ENCODE measurements around the gene MLLT3.

MLLT3 gene

DNA sequence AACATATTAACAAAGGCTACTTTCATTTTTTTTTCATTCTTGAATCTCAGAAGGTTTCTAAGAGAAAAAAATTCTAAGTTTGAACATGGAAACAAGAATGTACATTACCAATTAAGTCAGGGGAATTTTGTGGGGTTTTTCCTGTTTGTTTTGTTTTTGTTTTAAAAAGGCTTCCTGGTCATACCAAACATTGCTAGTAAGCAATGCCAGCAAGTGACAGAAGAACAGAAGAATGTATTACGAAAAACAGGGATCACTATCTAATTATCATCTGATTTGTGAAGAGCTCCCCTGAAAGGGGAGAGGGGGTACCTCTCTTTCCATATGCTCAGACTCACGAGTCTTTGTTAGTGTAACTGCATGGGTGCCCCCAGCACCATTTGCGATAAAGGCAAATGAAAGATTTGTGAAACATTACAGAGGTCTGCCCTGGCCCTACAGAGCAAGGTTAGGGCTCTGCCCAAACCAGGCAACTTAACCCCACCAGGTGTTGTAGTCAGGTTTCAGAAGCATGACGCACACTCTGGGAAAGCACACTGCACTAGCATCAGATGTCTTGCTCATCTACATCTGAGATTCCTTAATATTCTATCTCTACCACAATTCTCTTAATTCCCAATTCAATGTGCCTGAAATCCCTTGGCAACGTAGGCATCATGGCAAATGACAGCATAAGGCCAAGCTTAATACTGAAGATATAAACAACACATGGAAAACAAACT is 268.2 kb downstream of the MLLT3 start:
- DNase-seq (ENCODE audit: low read depth in 2 of 2, low spot score in 1 of 2), result no peak

DNA sequence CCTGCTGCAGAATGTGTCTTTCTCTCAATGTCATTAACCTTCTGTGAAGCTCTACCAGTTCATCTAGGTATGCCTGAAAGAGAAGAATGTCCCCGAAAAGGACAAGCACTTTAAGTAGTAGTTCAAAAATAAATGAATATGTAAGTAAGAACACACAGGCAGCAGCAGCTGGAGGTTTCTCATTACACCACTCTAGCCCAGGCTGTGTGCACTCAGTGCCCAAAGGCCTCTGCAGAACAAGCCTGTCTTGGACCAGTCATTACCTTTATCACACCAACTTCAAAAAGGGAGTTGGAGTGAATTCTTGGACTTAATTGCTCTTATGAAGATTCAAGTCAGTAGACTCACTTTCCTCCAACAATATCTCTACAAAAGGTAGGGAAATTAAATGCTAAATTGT is 268.8 kb downstream of the MLLT3 start:
- DNase-seq (ENCODE audit: low read depth in 2 of 2, low spot score in 1 of 2), result no peak

DNA sequence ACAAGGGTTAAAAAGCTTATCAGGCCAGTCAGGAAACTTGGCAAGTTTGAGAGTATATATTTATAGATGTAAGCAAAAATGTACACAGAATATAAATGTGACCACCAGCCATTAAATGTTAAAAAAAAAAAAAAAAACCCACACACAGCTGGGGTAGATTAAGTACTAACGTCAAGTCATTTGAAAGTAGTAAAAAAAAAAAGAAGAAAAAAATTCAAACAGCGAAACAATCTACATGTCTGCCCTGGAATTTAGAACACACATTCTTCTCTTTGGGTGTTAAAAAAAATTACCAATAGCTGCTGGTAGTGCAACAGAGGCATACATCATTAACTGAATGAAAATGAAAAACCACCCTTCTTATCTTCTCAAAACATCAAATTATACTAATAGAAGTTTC is 269.7 kb downstream of the MLLT3 start:
- no peak for DNase-seq (ENCODE audit: low read depth in 2 of 2, low spot score in 1 of 2)

DNA sequence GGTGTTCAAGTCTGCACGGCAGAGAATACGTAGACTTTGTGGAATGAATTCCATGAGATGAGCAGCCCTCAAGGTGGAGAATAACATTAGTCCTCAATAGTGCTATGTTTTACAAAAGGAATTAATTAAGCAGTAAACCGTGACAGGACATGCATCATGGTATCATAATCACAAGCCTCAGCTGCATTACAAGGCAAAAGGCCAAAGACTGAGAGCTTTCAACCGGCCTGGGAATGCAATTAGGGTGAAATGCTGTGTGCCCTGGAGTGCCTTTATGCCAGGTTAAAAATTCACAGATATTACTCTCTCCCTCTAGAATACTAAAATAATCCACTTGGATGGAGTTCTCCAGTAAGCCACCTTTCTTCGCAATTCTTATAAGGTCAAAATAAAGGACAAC is 270.6 kb downstream of the MLLT3 start:
- no peak for DNase-seq (ENCODE audit: low read depth in 2 of 2, low spot score in 1 of 2)

DNA sequence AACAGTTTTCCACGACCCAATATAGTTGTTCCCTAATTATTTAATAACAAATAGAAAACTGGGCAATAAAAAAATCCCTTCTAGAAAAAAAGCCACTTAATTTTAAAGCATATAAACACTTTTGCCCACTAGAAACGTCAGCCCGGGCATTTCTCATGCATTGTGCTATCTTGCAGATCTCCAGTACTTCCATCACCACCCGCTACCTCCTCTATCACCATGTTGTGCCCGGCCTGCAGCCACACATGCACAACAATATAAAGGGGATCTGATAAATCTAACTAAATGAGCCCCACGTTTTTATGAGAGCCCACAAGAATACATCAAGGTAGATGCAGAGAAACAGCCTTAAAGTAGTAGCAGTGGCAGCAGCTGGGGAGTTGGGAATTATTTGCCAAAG is 272.7 kb downstream of the MLLT3 start:
- no peak for DNase-seq (ENCODE audit: low read depth in 2 of 2, low spot score in 1 of 2)

DNA sequence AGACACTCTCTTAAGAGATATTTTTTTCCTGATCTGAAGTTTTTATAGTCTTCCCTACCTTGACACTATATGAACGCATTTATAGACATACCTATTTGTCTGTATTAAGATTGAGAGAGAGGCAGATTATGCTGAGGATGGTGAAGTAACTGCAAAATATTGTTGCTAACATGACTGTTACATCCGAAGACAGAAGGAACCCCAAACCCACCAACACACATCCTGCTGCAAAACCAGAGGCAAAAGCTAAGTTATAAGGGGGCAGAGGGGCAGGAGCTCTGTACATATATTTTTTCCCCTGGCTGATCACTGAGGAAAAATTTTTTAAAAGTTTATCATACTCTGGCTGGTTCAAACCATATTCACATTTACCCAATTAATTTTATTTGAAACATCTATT is 279.0 kb downstream of the MLLT3 start:
- no peak for DNase-seq (ENCODE audit: low read depth in 2 of 2, low spot score in 1 of 2)

DNA sequence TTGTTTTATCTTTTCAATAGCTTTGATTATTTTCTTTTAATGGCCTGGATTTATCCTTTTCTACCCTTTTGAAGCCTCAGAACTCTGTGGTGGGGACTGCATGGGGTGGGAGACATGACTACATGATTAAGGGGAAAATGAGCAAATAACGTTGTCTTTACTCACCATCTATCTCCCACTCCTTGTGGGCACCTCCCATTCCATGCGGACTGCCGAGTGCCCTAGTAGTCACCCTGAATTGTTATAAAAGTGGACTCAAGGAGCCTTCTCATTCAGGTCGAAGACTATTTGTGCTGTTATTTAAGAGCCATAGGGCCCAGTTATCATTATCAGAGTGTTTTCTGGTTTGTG is 281.8 kb downstream of the MLLT3 start:
- no peak for DNase-seq (ENCODE audit: low read depth in 2 of 2, low spot score in 1 of 2)

DNA sequence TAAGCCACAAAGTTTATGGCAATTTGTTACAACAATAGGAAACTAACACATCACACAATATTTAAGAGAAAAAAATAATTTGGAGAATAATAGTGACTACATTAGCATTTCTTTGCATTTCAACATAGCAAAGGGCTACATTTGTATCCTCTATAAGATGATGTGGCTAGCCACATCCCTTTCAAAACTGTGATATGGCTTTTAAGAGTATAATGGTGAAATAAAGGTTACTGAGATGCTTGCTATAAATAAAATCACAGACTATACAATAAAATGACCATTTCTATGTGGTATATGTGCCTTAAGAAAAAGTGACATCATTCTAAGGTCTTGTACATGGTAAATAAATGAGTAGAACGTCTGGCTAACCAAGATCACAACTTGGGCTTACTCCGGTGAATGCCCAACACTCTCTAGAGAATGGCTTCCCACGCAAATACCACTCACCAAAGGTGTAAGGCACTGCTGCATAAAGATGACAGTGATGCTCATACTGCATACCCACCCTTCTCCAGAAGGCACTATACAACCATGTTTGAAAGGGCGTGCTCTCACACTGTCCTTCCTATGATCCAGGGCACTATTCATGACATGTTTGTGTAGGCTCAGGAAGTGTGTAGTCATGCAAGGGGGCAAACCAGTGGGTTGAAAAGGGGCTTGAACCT is 286.5 kb downstream of the MLLT3 start:
- no peak for DNase-seq (ENCODE audit: low read depth in 2 of 2, low spot score in 1 of 2)

DNA sequence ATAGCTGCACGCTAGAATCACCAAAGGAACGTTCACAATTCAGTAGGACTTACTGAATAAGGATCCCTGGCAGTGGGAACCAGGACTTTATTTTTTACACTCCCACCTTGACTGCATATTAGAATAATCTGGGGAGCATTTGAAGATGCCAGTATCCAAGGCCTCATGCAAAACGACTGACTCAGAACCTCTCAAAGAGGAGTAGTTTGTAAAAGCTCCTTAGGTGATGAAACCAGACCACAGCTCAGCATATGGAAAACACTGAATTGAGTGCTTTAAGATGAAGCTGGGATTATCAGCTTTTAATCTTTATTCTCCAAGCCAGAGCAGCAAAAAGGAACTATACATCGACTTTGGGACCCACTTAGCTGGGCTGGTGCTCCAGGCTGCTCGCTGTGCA is 288.3 kb downstream of the MLLT3 start:
- DNase-seq (ENCODE audit: low read depth in 2 of 2, low spot score in 1 of 2), result no peak

DNA sequence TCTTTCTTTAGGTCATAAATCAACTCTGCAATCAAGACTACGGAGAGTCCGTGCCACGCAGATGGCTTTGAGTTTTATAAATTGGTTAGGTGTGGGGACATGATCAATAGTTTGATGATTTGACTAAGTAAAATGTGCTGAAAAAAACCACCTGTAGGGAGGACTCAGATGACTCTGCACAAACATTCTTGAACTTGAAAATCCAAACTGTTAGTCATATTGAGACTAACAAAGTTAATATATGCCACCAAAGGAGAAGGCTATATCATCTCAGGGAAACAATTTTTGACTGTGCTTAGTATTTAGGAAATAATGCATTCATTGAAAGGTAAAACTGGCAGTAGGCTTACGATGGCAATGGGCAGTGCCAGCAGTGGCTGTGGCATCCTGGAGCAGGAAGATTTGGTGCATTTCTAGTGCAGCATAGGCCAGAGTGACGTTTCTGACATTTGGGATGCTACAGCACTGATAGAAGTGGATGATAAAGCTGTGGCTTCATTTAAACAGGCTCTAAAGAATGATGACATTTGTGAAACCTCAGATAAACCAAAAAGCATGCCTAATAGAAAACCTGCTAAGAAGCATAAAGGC is 291.1 kb downstream of the MLLT3 start:
- DNase-seq (ENCODE audit: low read depth in 2 of 2, low spot score in 1 of 2), result no peak

DNA sequence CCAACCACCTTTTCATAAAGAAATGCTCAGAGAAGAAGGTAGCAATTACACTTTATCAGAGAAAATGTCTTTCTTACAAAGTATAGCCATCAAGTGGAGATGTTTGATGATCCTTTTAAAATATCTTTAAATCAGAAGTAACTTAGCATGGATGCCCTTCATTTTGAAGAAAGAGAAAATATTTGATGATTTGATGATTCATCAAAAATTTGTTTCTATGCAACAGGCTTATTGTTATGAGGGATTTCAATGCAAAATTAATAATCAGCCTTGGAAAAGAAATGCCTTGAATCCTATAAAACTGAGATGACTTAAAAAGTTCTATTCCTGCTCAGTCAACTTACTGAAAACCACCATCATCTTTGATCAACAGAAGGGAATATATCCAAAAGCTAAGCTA is 291.6 kb downstream of the MLLT3 start:
- no peak for DNase-seq (ENCODE audit: low read depth in 2 of 2, low spot score in 1 of 2)

DNA sequence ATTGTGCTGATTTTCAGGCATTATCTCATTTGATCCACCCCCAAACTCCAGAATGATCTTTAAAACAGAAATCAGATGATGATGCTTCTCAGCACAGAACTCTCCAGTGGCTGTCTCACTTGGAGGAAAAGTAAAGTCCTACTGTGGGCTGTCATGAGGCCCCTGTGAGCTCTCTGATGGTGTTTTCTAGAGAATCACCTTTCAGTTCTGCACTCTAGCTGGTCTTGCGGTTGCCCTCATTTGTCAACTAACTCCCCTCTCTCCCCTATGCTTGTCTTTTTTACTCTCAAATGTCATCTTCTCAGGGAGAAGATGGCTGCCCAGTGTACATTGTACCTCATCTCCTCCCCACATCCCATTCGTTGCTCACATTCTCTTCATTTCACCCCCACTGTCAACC is 295.8 kb downstream of the MLLT3 start:
- no peak for DNase-seq (ENCODE audit: low read depth in 2 of 2, low spot score in 1 of 2)

DNA sequence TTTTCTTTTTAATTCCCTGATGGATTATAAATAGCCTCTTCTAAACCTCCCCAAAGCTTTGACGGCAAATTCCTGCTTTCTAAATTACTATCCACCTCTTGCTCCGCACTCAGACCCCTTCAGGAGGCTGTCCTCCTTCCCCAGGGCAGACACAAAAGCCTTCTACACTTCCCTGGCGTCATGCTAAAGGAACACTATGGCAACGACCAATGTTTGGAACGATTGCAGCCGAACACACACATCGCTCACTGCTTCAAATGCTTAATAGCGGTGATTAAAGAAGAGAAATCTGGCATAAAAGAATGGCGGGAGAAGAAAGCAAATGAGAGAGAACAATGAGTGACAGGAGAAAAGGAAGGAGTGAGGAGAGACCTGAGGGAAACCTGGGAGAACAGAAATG is 297.3 kb downstream of the MLLT3 start:
- DNase-seq (ENCODE audit: low read depth in 2 of 2, low spot score in 1 of 2), result no peak

DNA sequence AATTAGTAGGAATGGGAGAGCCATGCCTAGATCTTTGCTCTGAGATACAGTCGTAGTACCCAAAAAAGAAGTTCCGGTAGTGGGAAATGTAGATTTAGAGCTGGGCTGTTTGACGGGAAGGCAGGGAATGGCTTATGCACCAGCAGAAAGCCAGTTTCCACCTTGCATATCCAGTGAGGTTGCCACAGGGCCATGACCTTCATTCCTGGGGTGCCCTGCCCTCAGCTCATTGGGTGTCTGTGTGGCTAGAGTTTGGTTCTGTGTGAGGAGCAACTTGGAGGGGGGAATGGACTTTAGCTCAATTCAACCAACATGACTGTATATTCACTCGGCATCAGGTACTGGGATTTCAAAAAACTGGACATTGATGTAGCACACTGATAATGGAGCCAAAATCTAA is 300.1 kb downstream of the MLLT3 start:
- DNase-seq (ENCODE audit: low read depth in 2 of 2, low spot score in 1 of 2), result no peak

DNA sequence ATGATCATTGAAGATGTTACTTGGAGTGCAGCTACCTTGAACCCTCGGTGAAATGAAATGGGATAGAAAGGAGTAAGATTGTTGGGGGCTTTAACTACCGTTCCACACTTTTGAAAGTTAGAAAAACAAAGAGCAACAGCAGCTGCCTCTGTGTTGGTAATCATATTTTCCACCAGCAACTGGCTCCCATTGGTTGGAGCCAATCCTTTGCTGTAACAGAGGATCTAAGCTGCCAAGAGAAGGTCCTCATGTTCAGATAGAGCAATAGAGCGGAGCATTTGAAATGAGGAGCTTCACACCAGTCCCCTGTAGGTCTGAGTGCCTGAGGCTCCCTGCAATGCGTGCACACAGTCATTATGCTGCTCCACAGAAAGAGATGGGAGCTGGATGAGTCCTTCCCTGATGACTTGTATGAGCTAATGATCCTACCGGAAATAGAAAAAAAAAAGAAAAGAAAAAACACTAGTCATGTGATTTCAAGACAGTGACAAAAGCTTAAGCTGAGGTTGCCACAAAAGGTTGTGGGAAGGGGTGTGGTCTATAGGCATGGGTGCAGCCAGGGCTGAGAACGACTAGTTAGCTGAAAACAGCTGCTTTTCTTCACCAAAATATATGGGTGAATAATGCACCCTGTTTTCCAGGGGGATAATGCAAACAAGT is 300.7 kb downstream of the MLLT3 start:
- peak in 1 of 2 donors; percentile 16 for DNase-seq (ENCODE audit: low read depth in 2 of 2, low spot score in 1 of 2)

DNA sequence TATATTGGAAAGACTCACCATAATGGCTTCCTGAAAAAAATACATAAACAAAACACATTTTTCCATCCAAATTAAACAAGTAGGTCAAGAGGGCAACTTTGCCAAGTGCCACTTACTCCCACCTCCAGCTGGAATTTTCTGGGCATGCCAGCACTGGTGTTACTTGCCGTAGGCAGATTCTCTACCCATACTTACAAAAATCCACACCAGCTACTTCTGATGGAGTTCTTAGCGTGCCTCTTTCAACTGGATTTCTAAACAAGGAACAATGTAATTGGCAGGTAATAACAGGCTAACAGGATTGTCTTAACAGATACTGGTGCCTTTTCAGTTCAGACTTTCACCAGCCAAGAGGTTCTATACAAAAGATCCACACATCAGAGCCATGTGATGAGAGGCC is 301.4 kb downstream of the MLLT3 start:
- no peak for DNase-seq (ENCODE audit: low read depth in 2 of 2, low spot score in 1 of 2)

DNA sequence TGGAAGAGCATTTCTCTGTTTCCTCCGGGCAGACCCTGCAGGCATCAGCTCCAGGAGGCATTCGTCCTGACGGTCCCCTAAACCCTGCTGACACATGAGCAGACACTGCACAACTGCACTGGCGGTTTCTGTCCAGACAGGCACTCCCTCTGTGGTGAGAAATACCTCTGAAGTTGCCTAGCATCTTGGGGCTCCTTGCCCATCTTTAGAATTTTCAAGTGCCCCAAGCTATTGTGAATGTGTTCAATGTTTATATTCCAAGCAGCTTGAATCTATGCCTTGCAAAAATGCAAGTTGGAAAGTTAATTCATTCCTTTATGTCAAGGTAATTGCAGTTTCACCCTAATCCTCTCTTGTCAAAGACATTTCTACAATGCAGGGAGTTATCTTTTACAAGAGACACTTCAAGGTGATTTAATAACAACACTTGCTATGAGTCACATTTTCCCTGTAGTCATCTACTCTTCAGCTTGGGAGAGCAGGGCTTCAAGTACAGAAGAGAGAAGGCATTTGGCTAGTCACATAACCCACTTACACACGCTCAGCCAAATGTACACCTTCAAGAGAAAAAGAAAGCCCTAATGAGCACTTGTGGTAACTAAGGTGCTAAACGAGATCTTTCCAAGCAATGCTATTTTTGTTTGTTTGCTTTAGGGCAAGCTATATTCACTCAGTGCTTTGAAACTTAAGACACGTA is 302.5 kb downstream of the MLLT3 start:
- no peak for DNase-seq (ENCODE audit: low read depth in 2 of 2, low spot score in 1 of 2)

DNA sequence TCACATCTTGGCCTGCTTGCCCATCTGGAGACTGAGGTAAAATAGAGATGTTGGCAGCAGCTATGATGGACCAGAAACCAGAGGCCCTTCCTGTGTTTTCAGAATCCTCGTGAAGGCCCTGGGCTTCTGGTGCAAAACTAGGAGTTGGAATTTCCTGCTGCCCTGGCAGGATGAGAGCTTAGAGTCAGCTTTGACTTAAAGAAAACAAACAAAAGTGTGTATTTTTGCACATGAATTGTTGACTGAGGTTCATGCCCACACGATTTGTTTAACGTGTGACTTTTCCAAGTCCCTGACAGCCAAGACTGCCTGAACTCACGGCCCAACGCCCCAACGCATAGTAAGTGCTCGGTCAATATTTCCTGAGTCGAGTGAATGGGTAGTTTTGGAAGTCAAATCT is 303.1 kb downstream of the MLLT3 start:
- no peak for DNase-seq (ENCODE audit: low read depth in 2 of 2, low spot score in 1 of 2)

DNA sequence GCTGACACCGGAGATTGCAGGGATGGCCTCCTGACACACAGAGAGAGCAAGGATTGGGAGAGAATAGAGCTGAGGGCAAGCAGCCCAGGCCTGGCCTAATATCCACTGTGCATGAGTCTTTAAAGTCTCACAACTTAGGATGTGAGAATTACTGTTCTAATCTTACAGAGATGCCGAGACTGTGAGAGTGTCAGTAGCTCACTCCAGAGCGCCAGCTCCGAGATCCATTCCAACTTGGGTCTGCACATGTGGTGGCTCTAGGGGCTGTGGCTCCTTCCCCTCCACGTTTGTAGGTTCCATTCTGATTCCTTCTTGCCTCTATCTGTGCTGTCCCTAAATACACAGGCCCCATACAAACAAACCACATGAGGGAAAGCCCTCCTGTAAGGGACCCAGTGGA is 304.6 kb downstream of the MLLT3 start:
- DNase-seq (ENCODE audit: low read depth in 2 of 2, low spot score in 1 of 2), result no peak

DNA sequence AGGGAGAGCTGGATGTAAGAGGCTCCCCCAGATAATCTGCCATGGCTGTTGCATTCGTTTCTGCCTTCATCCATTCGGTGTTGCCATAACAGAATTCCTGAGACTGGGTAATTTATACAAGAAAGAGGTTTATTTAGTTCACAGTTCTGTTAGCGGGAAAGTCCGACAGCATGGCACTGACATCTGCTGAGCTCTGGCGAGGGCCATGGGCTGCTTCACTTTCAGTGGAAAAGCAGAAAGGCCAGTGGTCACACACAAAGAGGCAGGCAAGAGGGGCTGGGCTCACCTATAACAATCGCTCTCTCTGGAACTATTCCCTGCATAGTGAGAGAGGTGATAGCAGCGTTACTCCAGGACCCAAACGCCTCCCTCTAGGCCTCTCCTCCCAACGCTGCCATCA is 305.9 kb downstream of the MLLT3 start:
- no peak for DNase-seq (ENCODE audit: low read depth in 2 of 2, low spot score in 1 of 2)

DNA sequence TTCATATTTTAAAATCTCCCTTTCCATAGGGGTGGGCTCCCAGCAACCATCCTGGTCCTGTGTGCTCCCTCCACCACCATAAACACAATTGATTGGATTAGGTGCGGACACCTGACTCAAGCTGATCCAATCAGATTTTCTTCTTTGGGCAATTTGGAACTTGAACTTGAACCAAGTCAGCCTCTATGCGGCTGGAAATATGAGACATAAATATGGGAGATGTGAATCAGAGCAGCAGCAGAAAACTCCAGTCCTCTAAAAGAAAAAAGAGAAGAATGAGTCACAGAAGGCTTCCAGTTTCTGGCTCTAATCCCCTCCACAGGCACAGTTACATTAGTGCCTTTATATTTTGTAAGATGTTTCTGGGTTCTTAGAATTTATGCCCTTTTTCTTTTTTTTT is 306.6 kb downstream of the MLLT3 start:
- no peak for DNase-seq (ENCODE audit: low read depth in 2 of 2, low spot score in 1 of 2)

DNA sequence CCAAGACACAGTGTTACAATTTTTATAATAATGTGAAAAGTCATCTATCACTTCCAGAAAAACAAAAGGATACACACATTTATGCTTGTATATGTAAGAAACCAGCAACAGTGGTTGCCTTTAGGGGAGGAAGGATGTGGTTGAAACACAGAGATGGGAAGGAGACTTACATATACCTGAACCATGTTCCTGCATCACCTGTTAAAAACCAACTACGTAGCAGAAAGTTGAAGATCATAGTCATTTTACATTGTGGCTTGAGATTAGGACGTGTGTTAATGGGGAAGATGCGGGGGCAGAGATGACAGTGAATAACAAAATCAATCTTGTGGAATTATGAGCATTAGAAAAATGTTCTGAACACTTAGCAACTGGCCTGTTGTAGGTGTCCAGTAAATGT is 307.3 kb downstream of the MLLT3 start:
- no peak for DNase-seq (ENCODE audit: low read depth in 2 of 2, low spot score in 1 of 2)

Measured in stimulated activated CD8-positive, alpha-beta memory T cell treated with anti-CD3 and anti-CD28 coated beads, Interleukin-4, amount 100 ng/mL, for 4 hours (primary cell).